Esophagus squamous epithelium (tissue), 5 donors: ENCODE measurements around the gene HOXC5. TPM values are rescaled to one million over a fixed set of nuclear protein-coding genes. Genes with fewer than 3 reads are reported as not detected.

ENCODE experiments used
- DNase-seq: peaks from one replicate; lab custom pipeline; 2025; lab: John Stamatoyannopoulos, UW
- H3K27ac ChIP-seq, 4 donors: fragments of 200-600 bp; sonication (generic); one replicate each; pipeline ENCODE4 v1.5.1; 2016 to 2019; ENCODE audit warnings: mild to moderate bottlenecking in 1 of 4
- H3K27me3 ChIP-seq, 4 donors: fragments of 200-600 bp; sonication (generic); 1 replicate in 3 of 4; 2 replicates in 1 of 4; pipeline versions ENCODE4 v1.5.1 to v1.6.0; 2017 to 2021; ENCODE audit warnings: antibody characterized with exemption in 1 of 4
- H3K36me3 ChIP-seq, 3 donors: fragments of 200-600 bp; sonication (generic); one replicate each; pipeline ENCODE4 v1.5.1; 2016 to 2019
- H3K4me1 ChIP-seq, 3 donors: fragments of 200-600 bp; sonication (generic); one replicate each; pipeline ENCODE4 v1.5.1; 2017 to 2019
- H3K4me3 ChIP-seq, 4 donors: fragments of 200-600 bp; sonication (generic); 1 replicate in 3 of 4; 2 replicates in 1 of 4; pipeline ENCODE4 v1.5.1; 2016 to 2019; ENCODE audit warnings: mild to moderate bottlenecking in 2 of 4, moderate library complexity in 1 of 4
- H3K9me3 ChIP-seq, 3 donors: fragments of 200-600 bp; sonication (generic); one replicate each; pipeline ENCODE4 v1.5.1; 2016 to 2019
- POLR2A ChIP-seq, 4 donors: fragments of 450-650 bp; IDR thresholded peaks; one replicate each; pipeline ENCODE4 v1.6.1; 2017; ENCODE audit warnings: antibody characterized with exemption in 4 of 4, mild to moderate bottlenecking in 4 of 4, moderate library complexity in 3 of 4
- WGBS, 2 donors: methylation state at CpG; one replicate each; pipeline ENCODE4 v1.1.5; 2018; 5-methylcytosine and 5-hydroxymethylcytosine counted together
- intact Hi-C: fragments of 100-400 bp; cut with DNase I; formaldehyde crosslinking; loops from one replicate; pipeline ENCODE4 v1.15.0; 2022
- total RNA-seq, 4 donors: library from RNA; depleted of rRNA; stranded (reverse); fragments of >200 nt; gene quantifications; one replicate each; pipeline ENCODE4 v1.1.0, GENCODE V29; 2016
- TF ChIP-seq, protein P1 (sequence below), 6 experiments: fragments of 450-650 bp in 4 of 6; fragments of 200-600 bp in 2 of 6; sonication (generic) in 2 of 6; IDR thresholded peaks; one replicate each; pipeline ENCODE4 v1.5.1; 2016 to 2019; ENCODE audit warnings: antibody characterized with exemption in 6 of 6, mild to moderate bottlenecking in 4 of 6, moderate library complexity in 4 of 6
- donor health status: DM: yes; HTN: yes; CAD: no.

The HOXC5 gene
- 1 to 10 TPM in 1 of 4 donors, under 1 TPM in 1, not detected in 2; 0.31 to 1.1 TPM for total RNA-seq

DNA sequence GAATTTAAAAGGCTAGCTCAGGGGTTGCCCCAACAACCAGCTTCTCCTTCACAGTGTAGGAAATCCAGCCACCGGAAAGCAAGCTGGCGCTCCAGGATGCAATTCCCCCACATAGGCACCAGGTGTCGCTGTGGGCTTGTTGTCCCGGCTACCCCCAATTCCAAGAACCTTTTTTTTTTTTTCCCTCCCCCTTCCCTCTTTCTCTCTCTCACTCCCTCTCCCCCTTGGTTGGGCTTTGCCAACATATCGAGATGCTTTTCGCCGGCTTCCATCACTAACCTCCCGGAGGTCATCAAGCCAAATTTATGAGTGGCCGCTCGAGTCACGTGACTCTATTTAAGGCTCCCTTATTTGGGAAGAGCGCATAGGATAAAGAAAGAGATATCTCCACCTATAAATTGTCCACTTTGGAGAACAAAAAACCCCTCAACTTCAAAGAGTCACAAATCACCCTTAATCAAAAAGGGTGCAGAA, at the start of gene HOXC5:
Gene HOXC5 (plus strand): TSS at position 424 of the 474 bp plus-strand sequence. CDS start 73 bp downstream, outside the sequence.
- peak within 1 kb of the TSS; percentile 55 to 83 (median 71) for H3K27ac ChIP-seq
- no peak for DNase-seq
- intact Hi-C loops = loop anchor here (5.0 kb wide), 1 partner anchor 160 kb away; no protein-coding TSS in a partner anchor
- peak within 1 kb of the TSS; percentile 33 to 71 (median 53) for H3K4me3 ChIP-seq
- TF ChIP-seq, protein P1, sequence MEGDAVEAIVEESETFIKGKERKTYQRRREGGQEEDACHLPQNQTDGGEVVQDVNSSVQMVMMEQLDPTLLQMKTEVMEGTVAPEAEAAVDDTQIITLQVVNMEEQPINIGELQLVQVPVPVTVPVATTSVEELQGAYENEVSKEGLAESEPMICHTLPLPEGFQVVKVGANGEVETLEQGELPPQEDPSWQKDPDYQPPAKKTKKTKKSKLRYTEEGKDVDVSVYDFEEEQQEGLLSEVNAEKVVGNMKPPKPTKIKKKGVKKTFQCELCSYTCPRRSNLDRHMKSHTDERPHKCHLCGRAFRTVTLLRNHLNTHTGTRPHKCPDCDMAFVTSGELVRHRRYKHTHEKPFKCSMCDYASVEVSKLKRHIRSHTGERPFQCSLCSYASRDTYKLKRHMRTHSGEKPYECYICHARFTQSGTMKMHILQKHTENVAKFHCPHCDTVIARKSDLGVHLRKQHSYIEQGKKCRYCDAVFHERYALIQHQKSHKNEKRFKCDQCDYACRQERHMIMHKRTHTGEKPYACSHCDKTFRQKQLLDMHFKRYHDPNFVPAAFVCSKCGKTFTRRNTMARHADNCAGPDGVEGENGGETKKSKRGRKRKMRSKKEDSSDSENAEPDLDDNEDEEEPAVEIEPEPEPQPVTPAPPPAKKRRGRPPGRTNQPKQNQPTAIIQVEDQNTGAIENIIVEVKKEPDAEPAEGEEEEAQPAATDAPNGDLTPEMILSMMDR (IDR thresholded peaks at IDR 0.05) = peak; percentile 86 to 98 (median 92)
- TF ChIP-seq POLR2A (IDR thresholded peaks at IDR 0.05) = no peak
- no peaks in the 10 kb centered on the region for H3K9me3 ChIP-seq
- peaks cover 0 to 97% (median 13%) of the 10 kb centered on the region in 4 donors for H3K27me3 ChIP-seq
- WGBS, 2 donors = 4 to 7% methylated on average over 12 of the region's 12 CpGs
- H3K4me1 ChIP-seq = peaks cover 12 to 90% (median 16%) of the 10 kb centered on the region in 3 donors
- no peaks in the 10 kb centered on the region for H3K36me3 ChIP-seq

DNA sequence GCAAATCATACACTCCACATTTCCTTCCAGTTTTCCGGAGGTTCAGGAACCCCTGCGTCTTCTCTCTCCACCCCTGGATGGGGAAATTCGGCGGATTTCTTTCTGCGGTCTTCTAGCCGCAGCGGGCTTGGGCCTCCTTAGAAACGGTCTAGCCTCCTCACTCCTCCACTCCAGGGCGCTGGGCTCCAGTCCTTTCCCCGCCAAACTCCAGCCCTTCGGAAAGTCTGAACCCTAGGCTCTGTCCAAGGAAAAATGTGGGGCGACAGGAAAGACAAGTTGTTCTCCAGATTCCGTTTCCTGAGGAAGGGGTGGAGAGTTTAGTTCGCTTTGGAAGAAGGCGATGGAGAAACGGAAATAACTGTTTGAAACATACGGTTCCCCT, 49.3 kb upstream of the HOXC5 start:
- H3K4me3 ChIP-seq = no peak overlapping the region
- no peak overlapping the region for H3K27ac ChIP-seq
- intact Hi-C loops = no loop called here
- H3K4me1 ChIP-seq = peaks cover 18 to 32% (median 20%) of the 10 kb centered on the region in 3 donors
- no peaks in the 10 kb centered on the region for H3K36me3 ChIP-seq
- no peaks in the 10 kb centered on the region for H3K9me3 ChIP-seq
- no peak for DNase-seq
- H3K27me3 ChIP-seq = peaks cover 42 to 100% (median 78%) of the 10 kb centered on the region in 4 donors
- WGBS, 2 donors = 7 to 16% methylated on average over 13 to 16 of the region's 17 CpGs
- TF ChIP-seq POLR2A (IDR thresholded peaks at IDR 0.05) = no peak
- TF ChIP-seq, protein P1 (IDR thresholded peaks at IDR 0.05) = no peak

DNA sequence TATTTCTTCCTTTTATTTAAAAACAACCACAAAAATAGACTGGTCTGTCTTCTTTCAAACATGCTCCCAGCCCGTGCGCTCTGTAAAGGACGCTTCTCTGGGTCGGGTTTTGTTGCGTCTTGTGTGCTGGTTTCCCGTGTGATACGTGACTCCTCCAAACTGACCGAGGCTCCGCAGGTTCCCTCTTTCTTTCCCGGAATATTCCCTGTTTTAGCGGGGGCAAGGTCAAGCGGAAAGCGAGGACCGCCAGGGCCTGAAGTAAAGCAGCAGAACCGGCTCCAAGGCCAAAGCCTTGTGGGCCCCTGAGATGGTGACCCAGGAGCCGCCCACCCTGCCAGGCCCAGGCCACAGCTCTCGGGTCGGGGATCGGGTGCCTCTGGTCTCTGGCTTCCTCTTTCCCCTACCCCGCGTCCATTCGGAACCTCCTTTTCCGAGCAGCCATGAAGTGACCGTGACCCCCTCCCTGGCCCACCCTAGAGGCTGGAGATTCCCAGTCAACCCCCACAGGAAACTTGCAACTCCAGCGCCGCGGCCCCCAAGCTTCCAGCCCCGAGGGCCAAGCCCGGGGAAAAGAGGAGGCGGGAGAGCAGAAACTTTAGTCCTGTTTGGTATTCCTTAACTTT, 48.8 kb upstream of the HOXC5 start:
- intact Hi-C loops = no loop called here
- no peaks in the 10 kb centered on the region for H3K9me3 ChIP-seq
- peaks cover 18 to 35% (median 20%) of the 10 kb centered on the region in 3 donors for H3K4me1 ChIP-seq
- DNase-seq = no peak
- no peak overlapping the region for H3K4me3 ChIP-seq
- H3K36me3 ChIP-seq = no peaks in the 10 kb centered on the region
- TF ChIP-seq POLR2A (IDR thresholded peaks at IDR 0.05) = no peak
- TF ChIP-seq, protein P1 (IDR thresholded peaks at IDR 0.05) = no peak
- H3K27me3 ChIP-seq = peaks cover 47 to 100% (median 78%) of the 10 kb centered on the region in 4 donors
- 7 to 9% methylated on average over 23 to 25 of the region's 30 CpGs for WGBS, 2 donors
- H3K27ac ChIP-seq = no peak overlapping the region

DNA sequence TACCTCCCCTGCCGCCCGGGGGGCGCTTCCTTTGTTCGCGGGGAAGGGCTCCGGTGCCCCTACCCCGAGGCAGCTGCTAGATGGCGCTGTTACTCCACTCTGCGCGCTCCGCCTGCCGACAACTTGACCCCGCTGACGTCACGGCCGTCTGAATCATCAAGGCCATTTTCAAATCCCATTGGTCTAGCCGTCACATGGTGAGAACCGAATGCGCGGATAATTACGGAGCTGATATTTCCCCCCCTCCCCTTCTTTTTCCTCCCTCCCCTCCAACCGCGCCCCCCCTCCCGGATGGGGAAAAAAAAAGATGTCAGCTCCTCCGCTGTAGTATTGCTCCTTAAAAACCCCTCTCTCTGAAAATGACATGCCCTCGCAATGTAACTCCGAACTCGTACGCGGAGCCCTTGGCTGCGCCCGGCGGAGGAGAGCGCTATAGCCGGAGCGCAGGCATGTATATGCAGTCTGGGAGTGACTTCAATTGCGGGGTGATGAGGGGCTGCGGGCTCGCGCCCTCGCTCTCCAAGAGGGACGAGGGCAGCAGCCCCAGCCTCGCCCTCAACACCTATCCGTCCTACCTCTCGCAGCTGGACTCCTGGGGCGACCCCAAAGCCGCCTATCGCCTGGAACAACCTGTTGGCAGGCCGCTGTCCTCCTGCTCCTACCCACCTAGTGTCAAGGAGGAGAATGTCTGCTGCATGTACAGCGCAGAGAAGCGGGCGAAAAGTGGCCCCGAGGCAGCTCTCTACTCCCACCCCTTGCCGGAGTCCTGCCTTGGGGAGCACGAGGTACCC, 47.8 kb upstream of the HOXC5 start, which contains the start of gene HOXC10:
Gene HOXC10 (plus strand): TSS at position 246 of the 791 bp plus-strand sequence. CDS start 114 bp downstream, at position 360.
- DNase-seq = peak; percentile 6
- Histone ChIP-seq H3K4me1 (peaks cover 18 to 42% (median 20%) of the 10 kb centered on the region in 3 donors), H3K27ac (no peak within 1 kb of the TSS), H3K36me3 (no peaks in the 10 kb centered on the region), H3K4me3 (peak within 1 kb of the TSS; percentile 21 to 55 (median 32)), H3K27me3 (peaks cover 44 to 100% (median 80%) of the 10 kb centered on the region in 4 donors), H3K9me3 (no peaks in the 10 kb centered on the region)
- TF ChIP-seq, protein P1 (IDR thresholded peaks at IDR 0.05) = peak; percentile 14 to 76 (median 60)
- no peak for TF ChIP-seq POLR2A (IDR thresholded peaks at IDR 0.05)
- intact Hi-C loops = no loop called here
- 1 to 23% methylated on average over 7 to 15 of the region's 55 CpGs for WGBS, 2 donors
